Measurements from ENCODE around the gene VWC2L. TPM values are rescaled to one million over a fixed set of nuclear protein-coding genes. Genes with fewer than 3 reads are reported as not detected.

Gene VWC2L
- total and polyA plus RNA-seq, 10 of the 15 experiments (the other 5 are each of a cell fraction or from before 2014, with no cell fraction given), result not detected

DNA sequence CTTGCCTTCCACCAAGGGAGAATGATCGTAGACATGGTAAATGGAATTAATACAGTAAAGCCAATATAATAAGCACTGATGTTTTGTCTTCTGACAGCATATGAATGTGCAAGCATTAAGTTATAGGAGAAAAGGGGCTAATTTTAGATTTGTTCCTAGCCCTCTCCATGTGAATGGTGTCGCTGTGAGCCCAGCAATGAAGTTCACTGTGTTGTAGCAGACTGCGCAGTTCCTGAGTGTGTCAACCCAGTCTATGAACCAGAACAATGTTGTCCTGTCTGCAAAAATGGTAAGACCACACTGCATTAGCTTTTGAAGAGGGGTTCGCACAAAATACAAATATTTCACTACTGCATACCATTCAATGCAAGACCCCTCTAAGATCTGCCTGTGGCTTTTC lies 25.6 kb downstream of the VWC2L start:
- Histone ChIP-seq H3K4me3 (no peak overlapping the region), H2AFZ (ENCODE audit: control insufficient read depth, low read depth, low read length) (no peak overlapping the region), H3K27me3 (replicated peaks in 1 of 2; ENCODE audit: control insufficient read depth in 2 of 2, insufficient read depth in 2 of 2, low read length in 1 of 2) (no peaks in the 10 kb centered on the region), H3K36me3 (ENCODE audit: control insufficient read depth in 2 of 2, insufficient read depth in 2 of 2, low read length in 1 of 2) (no peaks in the 10 kb centered on the region), H3K4me1 (ENCODE audit: control insufficient read depth, insufficient read depth, low read length) (no peaks in the 10 kb centered on the region), H3K27ac (ENCODE audit: control insufficient read depth, insufficient read depth) (no peak overlapping the region), H4K20me1 (ENCODE audit: control insufficient read depth, insufficient read depth) (no peaks in the 10 kb centered on the region), H3K9ac (ENCODE audit: control insufficient read depth, insufficient read depth, low read length) (no peak overlapping the region), H3K79me2 (ENCODE audit: control insufficient read depth, insufficient read depth, low read length) (no peaks in the 10 kb centered on the region), H3K4me2 (ENCODE audit: control insufficient read depth, insufficient read depth) (no peak overlapping the region), H3K9me3 (replicated peaks; ENCODE audit: control insufficient read depth, insufficient read depth, low read length) (no peaks in the 10 kb centered on the region)
- ChIA-PET RAD21 (ENCODE audit: unreplicated experiment) (no interaction called here), CTCF (no interaction called here), SMC1A (ENCODE audit: uncharacterized antibody, unreplicated experiment) (no interaction called here), POLR2A (no interaction called here)
- BruUV-seq (replicated peaks), result no TSS peak
- intact Hi-C loops (cut with micrococcal nuclease; ENCODE audit: unreplicated experiment) (no loop called here), in situ Hi-C loops (cut with MboI) (no loop called here)
- FAIRE-seq (no peak), ATAC-seq (no peak), DNase-seq (ENCODE audit: low read depth, low spot score) (no peak)
- no peak for TF ChIP-seq ZNF274 (IDR thresholded peaks at IDR 0.05; ENCODE audit: insufficient read depth, insufficient read length)
- no peak for TF ChIP-seq JUND (IDR thresholded peaks at IDR 0.05; ENCODE audit: low read depth, low read length)
- TF ChIP-seq BCL11A (IDR thresholded peaks at IDR 0.05; ENCODE audit: low read depth, low read length), result no peak
- WGBS (ENCODE audit: insufficient coverage, insufficient replicate concordance, low lambda C conversion rate, missing lambda C conversion rate), result 80% methylated on average over 4 of the region's 4 CpGs

GRCh38 chr2:214450118-214450894 lies 39.5 kb downstream of the VWC2L start:
- Histone ChIP-seq H3K4me2 (ENCODE audit: control insufficient read depth, insufficient read depth) (no peak overlapping the region), H3K36me3 (ENCODE audit: control insufficient read depth in 2 of 2, insufficient read depth in 2 of 2, low read length in 1 of 2) (no peaks in the 10 kb centered on the region), H3K4me1 (ENCODE audit: control insufficient read depth, insufficient read depth, low read length) (no peaks in the 10 kb centered on the region), H3K79me2 (ENCODE audit: control insufficient read depth, insufficient read depth, low read length) (no peaks in the 10 kb centered on the region), H3K9me3 (replicated peaks; ENCODE audit: control insufficient read depth, insufficient read depth, low read length) (no peaks in the 10 kb centered on the region), H3K27ac (ENCODE audit: control insufficient read depth, insufficient read depth) (no peak overlapping the region), H4K20me1 (ENCODE audit: control insufficient read depth, insufficient read depth) (no peaks in the 10 kb centered on the region), H2AFZ (ENCODE audit: control insufficient read depth, low read depth, low read length) (no peak overlapping the region), H3K27me3 (replicated peaks in 1 of 2; ENCODE audit: control insufficient read depth in 2 of 2, insufficient read depth in 2 of 2, low read length in 1 of 2) (no peaks in the 10 kb centered on the region), H3K9ac (ENCODE audit: control insufficient read depth, insufficient read depth, low read length) (no peak overlapping the region), H3K4me3 (no peak overlapping the region)
- ATAC-seq (no peak), DNase-seq (ENCODE audit: low read depth, low spot score) (no peak), FAIRE-seq (no peak)
- in situ Hi-C loops (cut with MboI), result no loop called here
- SMC1A ChIA-PET (ENCODE audit: uncharacterized antibody, unreplicated experiment), result interaction anchor here (0.5 to 0.7 kb wide), 3 partner anchors 17 to 888 kb away, joined by 3 read pairs; no protein-coding TSS in a partner anchor
- WGBS (ENCODE audit: insufficient coverage, insufficient replicate concordance, low lambda C conversion rate, missing lambda C conversion rate), result 26% methylated on average over 4 of the region's 4 CpGs
- intact Hi-C loops (cut with micrococcal nuclease; ENCODE audit: unreplicated experiment), result no loop called here
- BruUV-seq (replicated peaks), result no TSS peak
- POLR2A ChIA-PET, result no interaction called here
- CTCF ChIA-PET, result no interaction called here
- RAD21 ChIA-PET (ENCODE audit: unreplicated experiment), result no interaction called here
- no peak for TF ChIP-seq RFX5 (IDR thresholded peaks at IDR 0.05; ENCODE audit: low read depth, low read length)
- no peak for TF ChIP-seq BACH1 (IDR thresholded peaks at IDR 0.05; ENCODE audit: borderline replicate concordance)
- TF ChIP-seq, protein P1, sequence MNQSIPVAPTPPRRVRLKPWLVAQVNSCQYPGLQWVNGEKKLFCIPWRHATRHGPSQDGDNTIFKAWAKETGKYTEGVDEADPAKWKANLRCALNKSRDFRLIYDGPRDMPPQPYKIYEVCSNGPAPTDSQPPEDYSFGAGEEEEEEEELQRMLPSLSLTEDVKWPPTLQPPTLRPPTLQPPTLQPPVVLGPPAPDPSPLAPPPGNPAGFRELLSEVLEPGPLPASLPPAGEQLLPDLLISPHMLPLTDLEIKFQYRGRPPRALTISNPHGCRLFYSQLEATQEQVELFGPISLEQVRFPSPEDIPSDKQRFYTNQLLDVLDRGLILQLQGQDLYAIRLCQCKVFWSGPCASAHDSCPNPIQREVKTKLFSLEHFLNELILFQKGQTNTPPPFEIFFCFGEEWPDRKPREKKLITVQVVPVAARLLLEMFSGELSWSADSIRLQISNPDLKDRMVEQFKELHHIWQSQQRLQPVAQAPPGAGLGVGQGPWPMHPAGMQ (IDR thresholded peaks at IDR 0.05; ENCODE audit: borderline replicate concordance), result no peak
- TF ChIP-seq SUZ12 (IDR thresholded peaks at IDR 0.05; ENCODE audit: unreplicated experiment), result no peak
- TF ChIP-seq HSF1 (IDR thresholded peaks at IDR 0.05; ENCODE audit: low read depth, low read length), result no peak
- no peak for TF ChIP-seq IKZF1 (conservative IDR thresholded peaks at IDR 0.05)
- TF ChIP-seq CREB1 (IDR thresholded peaks at IDR 0.05; ENCODE audit: low read depth), result no peak
- no peak for TF ChIP-seq NRF1 (conservative IDR thresholded peaks at IDR 0.05; ENCODE audit: low read depth, low read length)
